SK-N-MC (cell line): Measurements from ENCODE around the gene MRPL45.

Experiments used
- EZH2 ChIP-seq: fragments of 200-600 bp; sonication (generic); IDR thresholded peaks from one replicate; pipeline ENCODE4 v1.6.1; 2017; ENCODE audit warnings: antibody characterized with exemption
- POLR2AphosphoS5 ChIP-seq: IDR thresholded peaks from 2 replicates; pipeline ENCODE4 v1.6.1; 2012; ENCODE audit warnings: mild to moderate bottlenecking, low read depth, low read length, borderline replicate concordance

DNA sequence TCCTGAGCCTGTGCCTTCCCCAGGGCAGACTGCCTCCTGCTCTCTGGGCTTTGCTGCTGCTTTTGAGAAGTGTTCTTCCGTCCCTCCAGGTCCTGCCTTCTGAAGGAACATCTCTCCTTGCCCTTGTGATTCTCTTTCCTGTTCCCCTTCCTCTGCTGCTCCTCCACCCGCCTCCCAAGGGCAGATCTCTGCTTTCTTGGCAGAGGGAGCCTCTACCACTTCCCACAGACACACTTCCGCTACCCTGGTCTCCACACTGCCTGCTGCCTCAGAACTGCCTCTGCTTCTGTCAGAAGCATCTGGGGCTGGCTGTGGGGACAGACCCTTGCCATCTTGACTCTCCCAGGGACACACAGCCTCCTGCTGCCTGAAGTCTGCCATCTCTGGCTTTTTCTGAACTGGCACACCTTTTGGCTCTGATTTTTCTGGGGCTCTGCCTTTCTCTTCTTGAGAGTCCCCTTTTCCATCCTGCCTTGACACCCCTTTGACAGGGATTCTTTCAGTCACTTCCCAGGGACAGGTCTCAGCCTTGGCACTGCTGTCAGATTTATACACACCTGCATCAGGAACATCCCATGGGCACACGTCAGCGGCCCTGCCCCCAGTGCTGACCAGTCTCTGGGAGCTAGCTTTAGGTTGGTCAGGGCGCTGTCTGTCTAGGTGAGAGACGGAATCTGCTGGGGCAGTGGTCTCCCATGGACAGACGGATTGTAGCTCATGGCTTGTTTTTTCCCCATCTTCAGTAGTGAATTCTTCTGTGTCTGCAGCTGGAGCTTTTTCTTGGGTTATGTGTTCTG lies 30.2 kb downstream of the MRPL45 start:
- TF ChIP-seq EZH2 (no peak), POLR2AphosphoS5 (no peak; the same call in 1 of the 2 replicates)
